Measurements from ENCODE around the gene IMP3. TPM values are rescaled to one million over a fixed set of nuclear protein-coding genes. Genes with fewer than 3 reads are reported as not detected.

The IMP3 gene
- total RNA-seq, 2 experiments from 2014 or later = 132 to 134 TPM

DNA sequence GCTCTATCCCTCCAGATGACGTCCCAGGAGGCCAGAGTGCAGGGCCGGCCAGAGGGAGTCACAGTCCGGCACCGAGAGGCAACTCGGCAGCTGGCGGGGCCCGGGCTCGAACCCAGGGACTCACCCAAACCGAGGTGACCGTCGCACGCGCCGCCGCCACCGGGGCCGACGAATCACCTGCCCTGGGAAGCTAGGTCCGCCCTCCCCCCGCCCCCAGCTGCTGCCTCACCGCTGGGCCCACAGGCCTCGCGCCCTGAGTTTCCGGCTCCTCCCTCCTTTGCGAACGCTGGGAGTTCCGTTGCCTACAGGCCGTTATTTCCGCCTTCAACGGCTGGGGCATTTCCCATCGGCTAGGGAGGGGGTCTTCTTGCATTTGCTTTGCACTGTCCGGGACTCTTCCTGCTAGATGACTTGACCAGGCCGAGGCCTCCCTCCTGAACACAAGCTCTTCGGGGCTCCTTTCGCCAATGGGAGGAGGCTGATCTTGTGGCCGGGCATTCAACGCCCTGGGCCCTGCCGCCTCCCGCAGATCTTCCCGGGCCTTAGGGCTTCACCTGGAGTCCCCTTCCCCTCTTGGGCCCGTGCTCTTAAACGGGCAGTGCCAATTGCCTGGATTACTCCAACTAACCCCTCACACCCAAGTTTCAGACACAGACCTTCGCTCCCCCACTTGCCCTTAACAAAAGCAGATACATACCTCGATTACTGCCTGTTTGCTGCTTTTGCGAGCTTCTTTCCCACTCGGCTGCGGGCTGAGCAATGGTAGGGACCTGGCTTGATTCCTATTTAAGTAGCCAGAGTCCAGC, 14.3 kb downstream of the IMP3 start, which contains the start of gene SNUPN:
SNUPN (minus strand) TSS at position 184 of the 806 bp plus-strand sequence. CDS start 4,674 bp downstream, outside the sequence.
- peaks cover 8% of the 10 kb centered on the region for H3K9me3 Mint-ChIP-seq
- H3K4me1 Mint-ChIP-seq = peaks cover 34% of the 10 kb centered on the region
- peak; percentile 92 for DNase-seq
- H3K27ac Mint-ChIP-seq = peak within 1 kb of the TSS; percentile 97
- H3K36me3 Mint-ChIP-seq = peaks cover 22% of the 10 kb centered on the region
- peak within 1 kb of the TSS; percentile 92 for H3K4me3 Mint-ChIP-seq
- H3K27me3 Mint-ChIP-seq = no peaks in the 10 kb centered on the region

- Mint-ChIP-seq H3K36me3 (peaks cover 33% of the 10 kb centered on the region), H3K27ac (peak overlapping the region; percentile 78), H3K9me3 (peaks cover 8% of the 10 kb centered on the region), H3K4me1 (peaks cover 42% of the 10 kb centered on the region), H3K4me3 (no peak overlapping the region), H3K27me3 (no peaks in the 10 kb centered on the region)
- no peak for DNase-seq
Observed at GRCh38 chr15:75622505-75622904, 17.5 kb downstream of the IMP3 start.

DNA sequence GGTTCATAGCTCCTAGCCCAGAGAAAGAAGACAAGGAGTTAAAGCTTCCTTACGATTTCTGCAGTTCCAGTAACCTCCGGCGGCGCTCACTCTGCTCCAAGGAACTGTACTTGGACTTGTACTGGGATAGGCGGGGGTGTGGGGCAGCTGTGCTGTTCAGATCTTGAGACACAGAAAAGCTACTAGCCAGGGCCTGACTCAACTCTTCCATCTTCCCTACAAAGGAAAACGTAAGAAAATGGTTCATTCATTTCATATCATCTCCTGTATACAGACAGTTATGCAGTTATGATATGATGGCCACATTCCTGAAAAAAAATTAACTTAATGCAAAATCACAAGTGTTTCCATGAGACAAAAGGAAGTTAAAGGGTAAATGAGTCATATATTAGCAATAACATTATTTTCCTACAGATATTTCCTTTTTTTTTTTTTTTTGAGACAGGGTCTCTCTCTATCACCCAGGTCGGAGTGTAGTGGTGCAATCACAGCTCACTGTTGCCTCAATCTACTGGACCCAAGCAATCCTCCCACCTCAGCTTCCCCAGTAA, 19.1 kb downstream of the IMP3 start:
- Mint-ChIP-seq H3K27me3 (no peaks in the 10 kb centered on the region), H3K4me1 (peaks cover 34% of the 10 kb centered on the region), H3K9me3 (peaks cover 8% of the 10 kb centered on the region)

GRCh38 chr15:75620058-75620820, 19.8 kb downstream of the IMP3 start:
- peak overlapping the region; percentile 93 for H3K27ac Mint-ChIP-seq
- H3K9me3 Mint-ChIP-seq = peaks cover 8% of the 10 kb centered on the region
- H3K36me3 Mint-ChIP-seq = peaks cover 45% of the 10 kb centered on the region
- H3K4me1 Mint-ChIP-seq = peaks cover 33% of the 10 kb centered on the region
- peak overlapping the region; percentile 58 for H3K4me3 Mint-ChIP-seq
- no peaks in the 10 kb centered on the region for H3K27me3 Mint-ChIP-seq
- no peak for DNase-seq

More for the DNA sequence above, 19.1 kb downstream of the IMP3 start:
- H3K4me3 Mint-ChIP-seq = peak overlapping the region; percentile 58
- peak overlapping the region; percentile 93 for H3K27ac Mint-ChIP-seq
- DNase-seq = no peak
- H3K36me3 Mint-ChIP-seq = peaks cover 41% of the 10 kb centered on the region

DNA sequence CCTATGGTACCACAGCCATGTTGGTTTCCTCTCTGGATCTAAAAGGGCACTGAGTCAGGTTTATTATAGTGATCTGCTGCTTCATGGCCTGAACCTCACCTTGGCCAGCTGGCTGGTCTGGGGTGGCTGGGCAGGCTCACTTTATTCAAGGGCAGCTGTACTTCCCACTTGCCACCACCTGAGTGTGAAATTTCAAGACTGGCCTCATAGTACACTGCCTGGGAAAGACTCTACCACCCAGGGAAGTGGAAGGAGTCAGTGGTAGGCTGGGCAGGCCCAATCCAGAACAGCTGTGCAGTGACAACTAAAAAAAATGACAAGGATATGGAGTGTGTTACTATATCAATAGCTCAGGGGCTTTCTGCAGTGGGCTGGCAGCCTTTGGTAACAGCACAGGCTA, 23.3 kb downstream of the IMP3 start:
- peaks cover 47% of the 10 kb centered on the region for H3K36me3 Mint-ChIP-seq
- no peak for DNase-seq
- H3K4me1 Mint-ChIP-seq = peaks cover 23% of the 10 kb centered on the region
- H3K9me3 Mint-ChIP-seq = peaks cover 5% of the 10 kb centered on the region
- no peaks in the 10 kb centered on the region for H3K27me3 Mint-ChIP-seq
- H3K27ac Mint-ChIP-seq = no peak overlapping the region
- no peak overlapping the region for H3K4me3 Mint-ChIP-seq

GRCh38 chr15:75606711-75607699, 33.0 kb downstream of the IMP3 start:
- H3K27me3 Mint-ChIP-seq = no peaks in the 10 kb centered on the region
- peaks cover 31% of the 10 kb centered on the region for H3K4me1 Mint-ChIP-seq
- H3K9me3 Mint-ChIP-seq = no peaks in the 10 kb centered on the region
- no peak for DNase-seq
- H3K36me3 Mint-ChIP-seq = peaks cover 47% of the 10 kb centered on the region
- H3K4me3 Mint-ChIP-seq = peak overlapping the region; percentile 40
- H3K27ac Mint-ChIP-seq = peak overlapping the region; percentile 89

DNA sequence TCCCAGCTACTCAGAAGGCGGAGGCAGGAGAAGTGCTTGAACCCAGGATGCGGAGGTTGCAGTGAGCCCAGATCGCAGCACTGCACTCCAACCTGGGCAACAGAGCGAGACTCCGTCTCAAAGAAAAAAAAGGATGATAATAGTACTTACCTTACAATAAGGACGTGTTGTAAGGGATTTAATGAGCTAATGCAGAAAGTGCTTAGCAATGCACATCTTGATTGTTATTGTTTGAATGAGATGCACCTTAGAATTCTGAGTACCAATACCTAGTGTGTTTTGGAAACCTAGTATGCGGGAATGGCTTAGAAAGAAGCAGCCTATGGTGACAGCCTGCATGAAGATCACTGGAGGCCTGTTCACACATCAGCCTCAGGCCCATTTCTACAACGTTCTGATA, 34.0 kb downstream of the IMP3 start:
- H3K36me3 Mint-ChIP-seq = peaks cover 53% of the 10 kb centered on the region
- no peaks in the 10 kb centered on the region for H3K27me3 Mint-ChIP-seq
- no peak for DNase-seq
- H3K4me3 Mint-ChIP-seq = peak overlapping the region; percentile 44
- H3K9me3 Mint-ChIP-seq = no peaks in the 10 kb centered on the region
- peaks cover 31% of the 10 kb centered on the region for H3K4me1 Mint-ChIP-seq
- peak overlapping the region; percentile 89 for H3K27ac Mint-ChIP-seq

DNA sequence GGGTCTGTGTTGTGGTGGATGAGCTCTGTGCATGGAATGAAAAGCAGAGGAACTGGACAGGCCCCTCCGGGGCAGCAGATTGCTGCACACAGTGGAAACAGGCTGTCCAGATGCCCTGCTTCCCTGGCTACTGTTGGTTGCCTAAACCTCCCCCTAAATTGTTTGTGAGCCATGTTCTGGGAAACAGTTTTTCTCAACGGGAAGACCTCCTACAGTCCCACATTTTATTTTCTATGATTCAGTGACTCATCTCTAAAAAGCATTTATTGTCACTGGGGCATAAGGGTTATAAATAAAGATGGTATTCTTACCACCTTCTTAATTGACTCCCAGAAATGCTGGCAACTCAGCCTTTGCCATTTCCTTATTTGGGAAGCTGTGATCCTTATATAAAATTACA, 40.6 kb downstream of the IMP3 start:
- no peak for DNase-seq
- Mint-ChIP-seq H3K9me3 (no peaks in the 10 kb centered on the region), H3K36me3 (peaks cover 41% of the 10 kb centered on the region), H3K27me3 (no peaks in the 10 kb centered on the region), H3K27ac (no peak overlapping the region), H3K4me3 (no peak overlapping the region), H3K4me1 (peaks cover 18% of the 10 kb centered on the region)

- H3K4me1 Mint-ChIP-seq = peaks cover 18% of the 10 kb centered on the region
- peaks cover 41% of the 10 kb centered on the region for H3K36me3 Mint-ChIP-seq
- no peak for DNase-seq
- H3K4me3 Mint-ChIP-seq = no peak overlapping the region
- no peaks in the 10 kb centered on the region for H3K27me3 Mint-ChIP-seq
- H3K9me3 Mint-ChIP-seq = no peaks in the 10 kb centered on the region
- peak overlapping the region; percentile 74 for H3K27ac Mint-ChIP-seq
Observed at GRCh38 chr15:75598361-75598760, 41.7 kb downstream of the IMP3 start.

- Mint-ChIP-seq H3K9me3 (no peaks in the 10 kb centered on the region), H3K27ac (peak overlapping the region; percentile 69), H3K27me3 (no peaks in the 10 kb centered on the region), H3K4me3 (no peak overlapping the region), H3K4me1 (peaks cover 18% of the 10 kb centered on the region), H3K36me3 (peaks cover 41% of the 10 kb centered on the region)
- DNase-seq = no peak
Observed at GRCh38 chr15:75597667-75598341, 42.2 kb downstream of the IMP3 start.

GRCh38 chr15:75596703-75597345, 43.2 kb downstream of the IMP3 start:
- H3K4me1 Mint-ChIP-seq = peaks cover 18% of the 10 kb centered on the region
- H3K4me3 Mint-ChIP-seq = no peak overlapping the region
- H3K27ac Mint-ChIP-seq = no peak overlapping the region
- peaks cover 41% of the 10 kb centered on the region for H3K36me3 Mint-ChIP-seq
- DNase-seq = no peak
- H3K27me3 Mint-ChIP-seq = no peaks in the 10 kb centered on the region
- H3K9me3 Mint-ChIP-seq = no peaks in the 10 kb centered on the region

DNA sequence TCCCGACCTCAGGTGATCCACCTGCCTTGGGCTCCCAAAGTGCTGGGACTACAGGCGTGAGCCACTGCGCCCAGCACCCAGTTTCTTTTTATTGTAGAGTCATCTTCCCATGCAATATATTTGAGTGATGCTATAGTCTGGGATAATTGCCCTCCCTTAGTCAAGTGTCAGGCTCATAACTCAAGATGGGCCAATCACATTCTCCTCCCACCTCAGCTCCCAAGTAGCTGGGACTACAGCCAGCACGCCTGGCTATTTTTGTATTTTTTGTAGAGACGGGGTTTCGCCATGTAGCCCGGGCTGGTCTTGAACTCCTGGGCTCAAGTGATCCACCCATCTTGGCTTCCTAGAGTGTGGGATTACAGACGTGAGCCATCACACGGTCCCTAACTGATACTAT, 45.7 kb downstream of the IMP3 start:
- Mint-ChIP-seq H3K27ac (no peak overlapping the region), H3K27me3 (no peaks in the 10 kb centered on the region), H3K4me3 (no peak overlapping the region), H3K36me3 (peaks cover 31% of the 10 kb centered on the region), H3K4me1 (peaks cover 22% of the 10 kb centered on the region), H3K9me3 (no peaks in the 10 kb centered on the region)
- DNase-seq = no peak

DNA sequence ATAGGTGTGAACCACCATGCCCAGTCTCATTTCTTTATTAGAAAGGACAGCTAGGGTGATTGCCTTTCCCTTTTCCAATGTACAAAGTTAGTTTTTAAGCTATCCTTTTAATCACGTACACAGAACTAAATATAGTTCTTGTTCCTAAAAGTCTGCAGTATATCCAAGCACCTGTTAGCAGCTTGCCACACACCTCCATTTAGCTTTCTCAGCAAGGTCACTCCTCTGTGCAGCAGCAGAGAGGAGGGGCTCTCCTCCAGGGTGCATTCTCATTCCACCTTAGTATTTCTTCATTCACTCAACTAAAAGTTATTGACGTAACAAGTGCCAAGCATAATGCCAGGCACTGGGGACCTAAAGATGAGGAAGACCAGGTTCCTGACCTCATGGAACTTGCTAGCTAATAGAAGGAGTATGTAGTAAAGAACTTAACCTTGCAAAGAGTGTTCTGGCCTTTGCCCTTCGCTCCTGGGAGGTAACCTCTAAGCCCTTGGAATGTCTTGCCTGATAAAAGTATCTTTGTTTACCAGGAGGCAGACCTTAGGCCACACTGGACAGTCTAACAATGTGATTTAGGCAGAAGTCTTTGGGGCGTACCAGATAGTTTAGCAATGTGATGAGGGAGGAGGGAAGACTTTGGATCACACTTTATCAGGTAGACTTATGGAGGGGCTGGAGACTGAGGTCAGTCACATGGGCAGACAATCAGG, 48.2 kb downstream of the IMP3 start:
- no peak for DNase-seq
- Mint-ChIP-seq H3K4me3 (no peak overlapping the region), H3K27ac (no peak overlapping the region), H3K4me1 (peaks cover 6% of the 10 kb centered on the region), H3K27me3 (no peaks in the 10 kb centered on the region), H3K9me3 (no peaks in the 10 kb centered on the region), H3K36me3 (peaks cover 24% of the 10 kb centered on the region)
